IMR-90 (cell line): Measurements from ENCODE around the gene PHACTR2. TPM values are rescaled to one million over a fixed set of nuclear protein-coding genes. Genes with fewer than 3 reads are reported as not detected.

Source experiments
- ATAC-seq: fragments of 200-7000 bp; cut with Tn5 transposase; 2 replicates; pipeline ENCODE4 v1.9.1; 2020; ENCODE audit warnings: low read depth, mild to moderate bottlenecking, moderate library complexity
- BruUV-seq: library from RNA; stranded (reverse); fragments of 400-500 nt; replicated peaks from 2 replicates; lab custom pipeline; 2021; lab: Mats Ljungman, UMichigan
- CTCF ChIA-PET: fragments of 300-600 bp; formaldehyde crosslinking; extraction: SDS; loops from one replicate; lab custom pipeline; 2021; ENCODE audit warnings: antibody characterized with exemption; lab: Yijun Ruan, JAX
- POLR2A ChIA-PET: fragments of 300-600 bp; sonication (Branson Sonifier 250); formaldehyde crosslinking; loops from one replicate; lab custom pipeline; 2022; ENCODE audit warnings: antibody characterized with exemption; ENCODE audit not compliant: unreplicated experiment; lab: Charles Lee
- DNase-seq: peaks from one replicate; pipeline ENCODE4 v3.0.0; 2013
- H2AFZ ChIP-seq: replicated peaks from 2 replicates; pipeline ENCODE3; 2013; ENCODE audit warnings: low read length, mild to moderate bottlenecking; ENCODE audit not compliant: poor library complexity
- H2AK5ac ChIP-seq: 2 replicates; pipeline ENCODE4 v1.6.1; 2013; ENCODE audit warnings: low read depth, low read length, inconsistent platforms
- H2AK9ac ChIP-seq: replicated peaks from 2 replicates; pipeline ENCODE3; 2013; ENCODE audit warnings: mild to moderate bottlenecking, low read depth, low read length, moderate library complexity; ENCODE audit not compliant: poor library complexity
- H2BK120ac ChIP-seq: 2 replicates; pipeline ENCODE4 v1.6.1; 2013; ENCODE audit warnings: low read depth, low read length, inconsistent platforms
- H2BK15ac ChIP-seq: 3 replicates; pipeline ENCODE4 v1.6.1; 2013; ENCODE audit warnings: low read depth, low read length, inconsistent platforms
- H2BK20ac ChIP-seq: 2 replicates; pipeline ENCODE4 v1.6.1; 2013; ENCODE audit warnings: low read depth, mild to moderate bottlenecking, inconsistent platforms, low read length, moderate library complexity
- H2BK5ac ChIP-seq: 2 replicates; pipeline ENCODE4 v1.6.1; 2013; ENCODE audit warnings: mild to moderate bottlenecking, low read depth, low read length, inconsistent platforms; ENCODE audit not compliant: poor library complexity, severe bottlenecking
- H3K14ac ChIP-seq: replicated peaks from 2 replicates; pipeline ENCODE4 v1.6.1; 2013; ENCODE audit warnings: low read depth, low read length, inconsistent platforms
- H3K18ac ChIP-seq: 2 replicates; pipeline ENCODE4 v1.6.1; 2013; ENCODE audit warnings: low read depth, low read length, control low read depth
- H3K23ac ChIP-seq: 2 replicates; pipeline ENCODE4 v1.6.1; 2013; ENCODE audit warnings: low read depth, low read length, inconsistent platforms
- H3K27ac ChIP-seq: 2 replicates; pipeline ENCODE4 v1.5.1; 2013; ENCODE audit warnings: mild to moderate bottlenecking, control low read depth, low read length; ENCODE audit not compliant: insufficient read depth
- H3K27me3 ChIP-seq: 2 replicates; pipeline ENCODE4 v1.6.1; 2013; ENCODE audit warnings: low read length; ENCODE audit not compliant: control insufficient read depth, insufficient read depth
- H3K36me3 ChIP-seq: 2 replicates; pipeline ENCODE4 v1.6.1; 2013; ENCODE audit warnings: low read length, mixed read lengths; ENCODE audit not compliant: control insufficient read depth, insufficient read depth
- H3K4ac ChIP-seq: 2 replicates; pipeline ENCODE4 v1.6.1; 2013; ENCODE audit warnings: low read depth, low read length, inconsistent platforms
- H3K4me1 ChIP-seq: 2 replicates; pipeline ENCODE4 v1.6.1; 2013; ENCODE audit warnings: low read length, mixed read lengths; ENCODE audit not compliant: control insufficient read depth, insufficient read depth
- H3K4me2 ChIP-seq: 2 replicates; pipeline ENCODE4 v1.6.1; 2013; ENCODE audit warnings: low read depth, mild to moderate bottlenecking, control low read depth, low read length, moderate library complexity
- H3K4me3 ChIP-seq: 2 replicates; pipeline ENCODE4 v1.5.1; 2013; ENCODE audit warnings: low read depth, mild to moderate bottlenecking, control low read depth, low read length, moderate library complexity; ENCODE audit not compliant: insufficient read depth
- H3K56ac ChIP-seq: 2 replicates; pipeline ENCODE4 v1.6.1; 2013; ENCODE audit warnings: low read length, inconsistent platforms; ENCODE audit not compliant: insufficient read depth; ENCODE audit errors: extremely low read depth
- H3K79me1 ChIP-seq, 2 experiments: 2 replicates each; pipeline ENCODE4 v1.6.1; 2013; ENCODE audit warnings: low read length in 2 of 2, inconsistent platforms in 1 of 2, low read depth in 1 of 2
- H3K9ac ChIP-seq: 2 replicates; pipeline ENCODE4 v1.6.1; 2013; ENCODE audit warnings: low read depth, low read length, control low read depth
- H3K9me1 ChIP-seq: 2 replicates; pipeline ENCODE4 v1.6.1; 2013; ENCODE audit warnings: low read length, inconsistent platforms; ENCODE audit not compliant: insufficient read depth
- H3K9me3 ChIP-seq: 2 replicates; pipeline ENCODE4 v1.6.1; 2013; ENCODE audit warnings: low read length; ENCODE audit not compliant: control insufficient read depth, insufficient read depth
- H4K20me1 ChIP-seq: 2 replicates; pipeline ENCODE4 v1.6.1; 2013; ENCODE audit warnings: low read length, inconsistent platforms; ENCODE audit not compliant: insufficient read depth
- H4K5ac ChIP-seq: 2 replicates; pipeline ENCODE4 v1.6.1; 2013; ENCODE audit warnings: mild to moderate bottlenecking, low read depth, low read length, control low read depth
- H4K8ac ChIP-seq, 2 experiments: 2 replicates each; pipeline ENCODE4 v1.6.1; 2013; ENCODE audit warnings: low read depth in 2 of 2, low read length in 2 of 2, control low read depth in 1 of 2, inconsistent platforms in 1 of 2
- H4K91ac ChIP-seq: 2 replicates; pipeline ENCODE4 v1.6.1; 2013; ENCODE audit warnings: low read depth, low read length, inconsistent platforms; ENCODE audit not compliant: insufficient read depth
- BHLHE40 ChIP-seq: fragments of 150-350 bp; IDR thresholded peaks from 2 replicates; pipeline ENCODE4 v1.6.1; 2016; ENCODE audit warnings: mild to moderate bottlenecking, low read depth, low read length
- CEBPB ChIP-seq: IDR thresholded peaks from 2 replicates; pipeline ENCODE4 v1.6.1; 2012; ENCODE audit warnings: low read depth, low read length, improper control_type of control experiment
- CHD1 ChIP-seq: IDR thresholded peaks from 2 replicates; pipeline ENCODE4 v1.6.1; 2012; ENCODE audit warnings: low read depth, low read length, improper control_type of control experiment
- CTCF ChIP-seq: conservative IDR thresholded peaks from 2 replicates; pipeline ENCODE4 v1.5.1; 2012; ENCODE audit warnings: mild to moderate bottlenecking, low read depth, low read length, improper control_type of control experiment
- ELK1 ChIP-seq: fragments of 150-350 bp; IDR thresholded peaks from 2 replicates; pipeline ENCODE4 v1.6.1; 2016; ENCODE audit warnings: low read depth, mild to moderate bottlenecking, low read length, moderate library complexity, borderline replicate concordance
- FOS ChIP-seq: fragments of 150-350 bp; IDR thresholded peaks from 2 replicates; pipeline ENCODE4 v1.6.1; 2016; ENCODE audit warnings: low read depth, low read length
- MAFK ChIP-seq: IDR thresholded peaks from 2 replicates; pipeline ENCODE4 v1.6.1; 2012; ENCODE audit warnings: low read depth, low read length, improper control_type of control experiment
- MAZ ChIP-seq: IDR thresholded peaks from 2 replicates; pipeline ENCODE4 v1.6.1; 2012; ENCODE audit warnings: low read depth, mild to moderate bottlenecking, low read length, improper control_type of control experiment, moderate library complexity, borderline replicate concordance
- MXI1 ChIP-seq: IDR thresholded peaks from 2 replicates; pipeline ENCODE4 v1.6.1; 2012; ENCODE audit warnings: low read depth, mild to moderate bottlenecking, low read length, moderate library complexity, borderline replicate concordance
- NFE2L2 ChIP-seq: fragments of 150-350 bp; IDR thresholded peaks from 2 replicates; pipeline ENCODE4 v1.6.1; 2016; ENCODE audit warnings: low read depth, mild to moderate bottlenecking, low read length
- POLR2A ChIP-seq: IDR thresholded peaks from 2 replicates; pipeline ENCODE4 v1.6.1; 2012; ENCODE audit warnings: mild to moderate bottlenecking, low read depth, low read length
- RAD21 ChIP-seq: IDR thresholded peaks from 2 replicates; pipeline ENCODE4 v1.6.1; 2012; ENCODE audit warnings: low read length, improper control_type of control experiment
- RCOR1 ChIP-seq: IDR thresholded peaks from 2 replicates; pipeline ENCODE4 v1.6.1; 2012; ENCODE audit warnings: mild to moderate bottlenecking, low read length, improper control_type of control experiment; ENCODE audit not compliant: insufficient replicate concordance
- RFX5 ChIP-seq: IDR thresholded peaks from 2 replicates; pipeline ENCODE4 v1.8.0; 2012; ENCODE audit warnings: low read depth, mild to moderate bottlenecking, low read length, moderate library complexity
- SMC3 ChIP-seq: fragments of 150-350 bp; IDR thresholded peaks from 2 replicates; pipeline ENCODE4 v1.6.1; 2016; ENCODE audit warnings: low read depth, mild to moderate bottlenecking, antibody characterized with exemption, low read length, moderate library complexity
- USF2 ChIP-seq: fragments of 150-350 bp; IDR thresholded peaks from 2 replicates; pipeline ENCODE4 v1.6.1; 2017; ENCODE audit warnings: mild to moderate bottlenecking, antibody characterized with exemption, low read length, low read depth
- WGBS, 2 experiments: methylation state at CpG; one replicate each; pipeline versions ENCODE4 v1.1.5 to v1.1.7; 2013; ENCODE audit warnings: missing lambda C conversion rate in 2 of 2; ENCODE audit not compliant: insufficient read length in 1 of 2; ENCODE audit errors: extremely low coverage in 2 of 2; 5-methylcytosine and 5-hydroxymethylcytosine counted together
- dilution Hi-C: fragments of 300-500 bp; cut with HindIII; formaldehyde crosslinking; loops from one replicate; pipeline ENCODE4 v1.14.3; 2018; ENCODE audit warnings: low sequenced_read_pairs; ENCODE audit not compliant: unreplicated experiment
- in situ Hi-C: fragments of 300-500 bp; cut with MboI; formaldehyde crosslinking; loops from 3 replicates; pipeline ENCODE4 v1.14.3; 2019; ENCODE audit warnings: low sequenced_read_pairs, inconsistent platforms, mixed read lengths
- intact Hi-C: fragments of 100-400 bp; cut with micrococcal nuclease; formaldehyde crosslinking; loops from 2 replicates; pipeline ENCODE4 v1.10.0; 2022
- polyA plus RNA-seq, 3 experiments: library from polyadenylated mRNA; depleted of rRNA; stranded (reverse); fragments of >200 nt; gene quantifications; 2 replicates each; pipeline ENCODE4 v1.2.3, GENCODE V29; 2012; ENCODE audit warnings: low replicate concordance in 1 of 3
- total RNA-seq: library from RNA; depleted of rRNA; stranded (reverse); fragments of >200 nt; gene quantifications from 2 replicates; pipeline ENCODE4 v1.2.3, GENCODE V29; 2012

PHACTR2 gene
- total and polyA plus RNA-seq, 2 of the 4 experiments (the other 2 are of a cell fraction) = 14.5 to 74.2 TPM

- Histone ChIP-seq H3K14ac (no peak overlapping the region), H3K4me2 (no peak overlapping the region), H2BK20ac (no peak overlapping the region), H2BK15ac (no peak overlapping the region), H3K9ac (no peak overlapping the region), H4K20me1 (peaks cover 22% of the 10 kb centered on the region; the same call in 1 of the 2 replicates), H3K79me1 (peaks cover 41 to 64% of the 10 kb centered on the region in 2 experiments), H3K36me3 (peaks cover 6% of the 10 kb centered on the region; the same call in 1 of the 2 replicates), H4K91ac (no peak overlapping the region), H3K9me3 (peaks cover 3% of the 10 kb centered on the region; the same call in 1 of the 2 replicates), H3K4ac (no peak overlapping the region), H3K4me3 (no peak overlapping the region), H2AK5ac (no peak overlapping the region), H4K8ac (no peak overlapping the region), H3K18ac (no peak overlapping the region), H3K4me1 (no peaks in the 10 kb centered on the region), H3K27ac (no peak overlapping the region), H2AK9ac (no peak overlapping the region), H3K23ac (no peak overlapping the region), H4K5ac (no peak overlapping the region), H3K56ac (no peak overlapping the region), H3K9me1 (peaks cover 5% of the 10 kb centered on the region), H2AFZ (no peak overlapping the region), H2BK120ac (no peak overlapping the region), H3K27me3 (no peaks in the 10 kb centered on the region), H2BK5ac (no peak overlapping the region)
- in situ Hi-C loops (no loop called here), dilution Hi-C loops (no loop called here), intact Hi-C loops (no loop called here)
- CTCF ChIA-PET = no interaction called here
- TF ChIP-seq RCOR1 = no peak
- no peak for TF ChIP-seq MAZ
- no peak for TF ChIP-seq NFE2L2
- TF ChIP-seq CHD1 = no peak
- no peak for TF ChIP-seq CTCF
- TF ChIP-seq BHLHE40 = no peak
- no peak for TF ChIP-seq USF2
- TF ChIP-seq CEBPB = no peak
- TF ChIP-seq POLR2A = no peak
- no peak for TF ChIP-seq ELK1
- TF ChIP-seq RAD21 = no peak
- no peak for TF ChIP-seq RFX5
- no peak for TF ChIP-seq FOS
- no peak for TF ChIP-seq MXI1
- no peak for TF ChIP-seq MAFK
- no peak for TF ChIP-seq SMC3
- POLR2A ChIA-PET = no interaction called here
- no peak for ATAC-seq
- no peak for DNase-seq
- WGBS, 2 experiments = no CpG with 5 or more reads among the region's 3 CpGs
- no TSS peak for BruUV-seq
These were observed 33.9 kb downstream of the PHACTR2 start for GRCh38 chr6:143711714-143712113.
